Stimulated activated memory B cell treated with anti-CD40 and anti-IgM and Interleukin-4, amounts not matched to agents 10 μg/mL and 1 μg/mL and 100 μg/mL, for 72 hours (primary cell): ENCODE measurements around the gene XRN2.

Experiments used
- ATAC-seq: fragments of 150-1000 bp; cut with Tn5 transposase; 2 replicates; pipeline ENCODE4 v1.10.0; 2021
- H3K27ac Mint-ChIP-seq: one replicate; pipeline ENCODE4 v1.8.0; 2022; ENCODE audit warnings: mild to moderate bottlenecking, mixed read lengths
- H3K27me3 Mint-ChIP-seq: one replicate; pipeline ENCODE4 v1.8.0; 2022; ENCODE audit warnings: mixed read lengths
- H3K36me3 Mint-ChIP-seq: one replicate; pipeline ENCODE4 v1.8.0; 2022; ENCODE audit warnings: mixed read lengths
- H3K4me1 Mint-ChIP-seq: one replicate; pipeline ENCODE4 v1.8.0; 2022; ENCODE audit warnings: mixed read lengths
- H3K4me3 Mint-ChIP-seq: one replicate; pipeline ENCODE4 v1.8.0; 2022; ENCODE audit warnings: mild to moderate bottlenecking, moderate library complexity, mixed read lengths
- H3K9me3 Mint-ChIP-seq: one replicate; pipeline ENCODE4 v1.8.0; 2022; ENCODE audit warnings: mixed read lengths

Gene XRN2

GRCh38 chr20:21381619-21382018 is 78.5 kb downstream of the XRN2 start:
- no peaks in the 10 kb centered on the region for H3K4me1 Mint-ChIP-seq
- no peak overlapping the region for H3K4me3 Mint-ChIP-seq
- H3K36me3 Mint-ChIP-seq: peaks cover 63% of the 10 kb centered on the region
- no peak for ATAC-seq
- H3K27ac Mint-ChIP-seq: no peak overlapping the region
- no peaks in the 10 kb centered on the region for H3K9me3 Mint-ChIP-seq
- no peaks in the 10 kb centered on the region for H3K27me3 Mint-ChIP-seq

- H3K4me3 Mint-ChIP-seq: no peak overlapping the region
- ATAC-seq: no peak
- H3K9me3 Mint-ChIP-seq: no peaks in the 10 kb centered on the region
- H3K36me3 Mint-ChIP-seq: peaks cover 58% of the 10 kb centered on the region
- no peaks in the 10 kb centered on the region for H3K27me3 Mint-ChIP-seq
- H3K27ac Mint-ChIP-seq: no peak overlapping the region
- no peaks in the 10 kb centered on the region for H3K4me1 Mint-ChIP-seq
Observed at GRCh38 chr20:21384308-21384892, 81.3 kb downstream of the XRN2 start.

DNA sequence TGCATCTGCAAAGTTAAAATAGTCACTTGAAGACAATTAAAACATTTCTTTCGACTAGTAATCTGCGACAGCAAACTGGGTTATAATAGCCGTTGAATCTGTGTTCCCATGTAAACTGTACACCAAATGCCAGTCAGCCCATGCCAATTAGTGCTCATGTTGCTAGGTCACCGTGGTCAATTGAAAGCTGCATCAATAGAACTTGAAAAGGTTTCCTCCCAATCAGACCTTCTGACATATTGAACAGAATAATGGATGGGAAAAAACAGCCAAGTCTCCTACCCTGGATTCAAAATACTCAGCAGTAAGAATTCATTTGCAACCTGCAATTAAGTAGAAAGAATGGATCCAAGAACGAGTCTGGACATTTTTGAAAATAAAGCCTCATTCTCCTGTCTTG is 83.0 kb downstream of the XRN2 start:
- Mint-ChIP-seq H3K9me3 (no peaks in the 10 kb centered on the region), H3K4me1 (no peaks in the 10 kb centered on the region), H3K27ac (no peak overlapping the region), H3K36me3 (peaks cover 51% of the 10 kb centered on the region), H3K27me3 (peaks cover 6% of the 10 kb centered on the region), H3K4me3 (no peak overlapping the region)
- no peak for ATAC-seq

DNA sequence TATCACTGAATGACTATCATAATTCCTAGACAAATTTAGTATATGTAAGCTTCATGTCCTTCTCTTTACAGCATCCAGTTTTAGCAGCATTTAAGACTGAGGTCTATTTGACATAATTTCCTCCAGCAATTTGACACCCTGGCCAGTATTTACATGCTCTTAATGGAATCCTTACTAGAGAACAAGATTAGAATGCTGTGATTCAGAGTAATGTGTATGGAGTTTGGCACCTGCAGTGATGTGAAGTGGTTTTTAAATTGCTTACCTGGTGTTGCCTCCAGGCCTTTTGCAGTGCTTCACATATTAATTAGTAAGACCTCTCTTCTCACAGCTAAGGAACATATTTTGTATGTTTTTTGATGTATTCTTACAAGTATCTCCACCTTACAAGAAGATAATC is 84.4 kb downstream of the XRN2 start:
- ATAC-seq: no peak
- H3K27ac Mint-ChIP-seq: no peak overlapping the region
- peaks cover 20% of the 10 kb centered on the region for H3K27me3 Mint-ChIP-seq
- peaks cover 9% of the 10 kb centered on the region for H3K4me1 Mint-ChIP-seq
- H3K4me3 Mint-ChIP-seq: no peak overlapping the region
- no peaks in the 10 kb centered on the region for H3K9me3 Mint-ChIP-seq
- peaks cover 51% of the 10 kb centered on the region for H3K36me3 Mint-ChIP-seq

DNA sequence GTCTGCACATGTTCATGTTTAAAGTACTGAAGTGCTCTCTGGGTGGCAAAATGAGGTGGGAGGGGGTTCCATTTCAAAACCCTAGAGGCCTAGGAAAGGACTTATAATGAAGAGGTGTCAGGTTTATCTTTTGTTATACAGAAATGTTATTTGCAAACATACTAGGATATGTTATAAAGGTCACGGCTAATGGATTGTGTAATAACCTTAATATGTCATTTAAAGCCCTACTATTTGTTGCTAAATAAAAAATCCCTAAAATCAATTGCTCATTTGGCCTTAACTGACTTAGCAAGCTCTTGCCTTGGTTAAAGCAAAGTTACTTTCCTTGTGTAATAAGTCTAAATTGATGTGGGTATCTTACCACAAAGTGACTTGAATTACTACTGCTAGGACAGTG is 85.4 kb downstream of the XRN2 start:
- peaks cover 42% of the 10 kb centered on the region for H3K36me3 Mint-ChIP-seq
- no peak overlapping the region for H3K4me3 Mint-ChIP-seq
- peaks cover 14% of the 10 kb centered on the region for H3K4me1 Mint-ChIP-seq
- H3K27ac Mint-ChIP-seq: no peak overlapping the region
- no peaks in the 10 kb centered on the region for H3K9me3 Mint-ChIP-seq
- no peak for ATAC-seq
- H3K27me3 Mint-ChIP-seq: peaks cover 31% of the 10 kb centered on the region

GRCh38 chr20:21389368-21389767 is 86.2 kb downstream of the XRN2 start:
- no peaks in the 10 kb centered on the region for H3K9me3 Mint-ChIP-seq
- no peak for ATAC-seq
- no peak overlapping the region for H3K4me3 Mint-ChIP-seq
- peaks cover 33% of the 10 kb centered on the region for H3K27me3 Mint-ChIP-seq
- H3K27ac Mint-ChIP-seq: no peak overlapping the region
- peaks cover 14% of the 10 kb centered on the region for H3K4me1 Mint-ChIP-seq
- peaks cover 36% of the 10 kb centered on the region for H3K36me3 Mint-ChIP-seq

GRCh38 chr20:21390768-21391167 is 87.6 kb downstream of the XRN2 start:
- no peak overlapping the region for H3K27ac Mint-ChIP-seq
- H3K4me1 Mint-ChIP-seq: peaks cover 14% of the 10 kb centered on the region
- H3K27me3 Mint-ChIP-seq: peaks cover 41% of the 10 kb centered on the region
- no peak for ATAC-seq
- H3K36me3 Mint-ChIP-seq: peaks cover 36% of the 10 kb centered on the region
- no peaks in the 10 kb centered on the region for H3K9me3 Mint-ChIP-seq
- no peak overlapping the region for H3K4me3 Mint-ChIP-seq

- H3K27me3 Mint-ChIP-seq: peaks cover 42% of the 10 kb centered on the region
- no peak overlapping the region for H3K27ac Mint-ChIP-seq
- peaks cover 31% of the 10 kb centered on the region for H3K36me3 Mint-ChIP-seq
- peak overlapping the region; percentile 54 for H3K4me3 Mint-ChIP-seq
- H3K9me3 Mint-ChIP-seq: no peaks in the 10 kb centered on the region
- no peak for ATAC-seq
- peaks cover 14% of the 10 kb centered on the region for H3K4me1 Mint-ChIP-seq
Observed at GRCh38 chr20:21391185-21391971, 88.2 kb downstream of the XRN2 start.

GRCh38 chr20:21391972-21392352 is 88.8 kb downstream of the XRN2 start:
- peaks cover 42% of the 10 kb centered on the region for H3K27me3 Mint-ChIP-seq
- H3K4me1 Mint-ChIP-seq: peaks cover 14% of the 10 kb centered on the region
- peak overlapping the region; percentile 54 for H3K4me3 Mint-ChIP-seq
- H3K36me3 Mint-ChIP-seq: peaks cover 25% of the 10 kb centered on the region
- H3K27ac Mint-ChIP-seq: no peak overlapping the region
- ATAC-seq: no peak
- no peaks in the 10 kb centered on the region for H3K9me3 Mint-ChIP-seq

- Mint-ChIP-seq H3K4me1 (peaks cover 20% of the 10 kb centered on the region), H3K9me3 (no peaks in the 10 kb centered on the region), H3K36me3 (peaks cover 17% of the 10 kb centered on the region), H3K27ac (no peak overlapping the region), H3K27me3 (peaks cover 51% of the 10 kb centered on the region), H3K4me3 (no peak overlapping the region)
- ATAC-seq: no peak
Observed at GRCh38 chr20:21393166-21393565, 90.0 kb downstream of the XRN2 start.

DNA sequence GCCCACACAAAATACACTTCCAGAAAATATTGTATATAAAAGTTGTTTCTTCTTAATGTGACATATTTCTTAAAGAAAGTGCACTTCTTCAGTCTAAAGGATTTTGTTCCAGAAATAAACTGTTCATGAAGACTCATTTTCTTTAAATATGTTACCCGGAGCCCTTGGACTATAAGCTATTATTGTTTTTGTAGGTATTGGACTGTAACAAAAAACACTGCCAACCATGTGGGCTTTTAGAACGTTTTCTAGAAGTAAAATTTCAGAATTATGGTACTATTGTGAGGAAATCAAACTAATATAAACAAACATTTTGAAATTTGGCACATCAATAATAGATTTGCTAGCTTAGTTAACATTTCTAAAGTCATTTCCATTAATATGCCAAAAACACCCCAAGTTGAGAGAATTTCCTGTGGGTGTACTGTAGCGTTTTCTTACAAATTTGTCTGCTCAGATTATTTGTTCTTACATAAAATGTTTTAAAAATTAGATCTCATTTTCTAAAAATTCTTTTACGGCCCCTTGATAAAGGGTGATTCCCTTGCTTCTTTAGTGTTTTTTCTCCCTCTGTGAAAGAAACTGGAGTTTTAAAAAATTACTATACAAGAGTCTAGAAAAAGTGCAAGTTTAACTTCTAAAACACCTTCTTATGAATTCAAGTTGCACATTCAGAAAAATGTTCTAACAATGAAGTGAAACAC is 90.8 kb downstream of the XRN2 start:
- H3K9me3 Mint-ChIP-seq: no peaks in the 10 kb centered on the region
- peaks cover 59% of the 10 kb centered on the region for H3K27me3 Mint-ChIP-seq
- H3K27ac Mint-ChIP-seq: no peak overlapping the region
- H3K4me1 Mint-ChIP-seq: peaks cover 20% of the 10 kb centered on the region
- ATAC-seq: no peak
- no peak overlapping the region for H3K4me3 Mint-ChIP-seq
- H3K36me3 Mint-ChIP-seq: peaks cover 17% of the 10 kb centered on the region

DNA sequence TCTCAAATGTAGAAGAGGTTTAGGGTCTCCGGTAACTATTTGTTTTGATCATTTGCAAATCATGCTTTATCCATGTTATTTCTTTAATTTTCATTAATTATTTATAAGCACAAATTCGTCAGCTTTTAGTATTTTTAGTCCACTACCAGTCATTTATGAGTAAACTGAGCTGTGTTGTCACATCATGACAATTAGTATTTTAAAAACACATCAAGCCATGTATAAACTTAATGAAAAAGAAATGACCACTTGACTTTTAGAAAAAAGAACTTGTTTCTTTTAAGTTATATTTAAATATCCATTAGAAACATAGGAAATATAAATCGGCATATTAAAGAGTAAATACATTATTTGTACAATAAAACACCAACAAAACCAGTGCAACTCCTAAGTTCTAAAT is 91.4 kb downstream of the XRN2 start:
- Mint-ChIP-seq H3K4me3 (no peak overlapping the region), H3K27ac (no peak overlapping the region), H3K27me3 (peaks cover 64% of the 10 kb centered on the region), H3K36me3 (peaks cover 17% of the 10 kb centered on the region), H3K9me3 (no peaks in the 10 kb centered on the region), H3K4me1 (peaks cover 20% of the 10 kb centered on the region)
- no peak for ATAC-seq

DNA sequence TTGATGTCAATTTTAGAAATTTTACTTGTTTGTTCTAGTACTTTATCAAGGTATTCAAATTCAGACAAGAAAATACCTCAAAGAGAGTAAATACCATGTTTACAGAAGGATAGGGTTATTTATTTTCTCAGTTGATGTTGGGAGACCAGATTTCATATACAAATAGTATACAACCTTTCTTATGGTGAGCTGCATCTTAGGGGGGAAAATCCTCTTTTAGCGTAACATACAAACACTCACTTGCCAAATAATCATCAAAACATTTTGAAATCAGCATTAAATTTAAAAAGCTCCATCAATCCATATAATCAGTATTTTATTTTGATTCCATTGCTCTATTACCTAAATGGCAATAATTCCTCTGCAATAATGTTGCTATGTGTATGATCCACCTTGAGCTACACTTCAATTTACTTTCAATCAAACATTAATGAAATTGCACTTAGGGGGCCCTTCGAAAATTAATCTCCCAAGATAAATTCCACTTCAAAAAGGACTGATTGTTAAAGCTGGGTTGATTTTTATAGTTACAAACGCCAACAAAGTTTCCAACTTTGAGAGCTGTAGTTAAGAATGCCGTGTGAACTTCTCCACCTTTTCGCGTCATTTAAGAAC is 92.0 kb downstream of the XRN2 start:
- ATAC-seq: no peak
- Mint-ChIP-seq H3K9me3 (no peaks in the 10 kb centered on the region), H3K4me1 (peaks cover 20% of the 10 kb centered on the region), H3K27me3 (peaks cover 64% of the 10 kb centered on the region), H3K27ac (no peak overlapping the region), H3K4me3 (no peak overlapping the region), H3K36me3 (peaks cover 17% of the 10 kb centered on the region)

DNA sequence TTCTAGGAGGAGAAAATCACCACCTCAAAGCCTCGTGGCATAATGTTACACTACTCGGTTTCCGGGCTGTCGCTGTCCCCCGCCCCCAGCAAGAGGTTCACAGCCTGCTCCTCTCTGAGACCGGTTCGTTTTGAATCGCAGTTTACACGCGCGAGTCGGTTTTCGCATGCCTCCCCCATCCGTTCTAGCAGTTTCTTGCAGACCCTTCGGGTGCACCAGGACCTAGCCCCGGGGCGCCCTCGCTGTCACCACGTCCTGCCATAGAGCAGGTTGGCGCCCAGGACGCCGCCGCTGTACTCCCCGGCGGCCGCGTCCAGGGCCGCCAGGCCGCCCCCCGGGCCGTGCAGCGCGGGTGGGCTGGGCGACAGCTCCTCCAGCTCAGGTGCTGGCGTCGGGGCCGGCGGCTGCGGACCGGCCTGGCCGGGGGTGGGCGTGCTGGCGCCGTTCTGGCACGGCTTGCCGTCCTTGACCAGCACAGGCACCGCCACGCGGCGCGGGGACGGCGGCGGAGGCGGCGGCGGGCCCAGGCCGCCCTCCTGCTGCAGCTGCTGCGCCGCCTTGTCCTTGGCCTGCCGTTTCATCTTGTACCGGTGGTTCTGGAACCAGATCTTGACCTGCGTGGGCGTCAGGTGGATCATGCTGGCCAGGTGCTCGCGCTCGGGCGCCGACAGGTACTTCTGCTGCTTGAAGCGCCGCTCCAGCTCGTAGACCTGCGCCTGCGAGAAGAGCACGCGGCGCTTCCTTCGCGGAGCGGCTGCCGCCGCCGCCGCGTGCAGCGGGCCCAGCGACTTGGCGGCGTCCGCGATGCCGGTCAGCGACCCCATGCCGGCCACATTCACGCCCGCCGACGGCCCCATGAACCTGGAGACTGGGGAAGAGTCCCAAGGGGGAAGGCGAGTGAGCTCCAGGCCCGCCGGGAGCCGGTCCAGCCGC is 92.8 kb downstream of the XRN2 start:
- Mint-ChIP-seq H3K27me3 (peaks cover 65% of the 10 kb centered on the region), H3K27ac (no peak overlapping the region), H3K9me3 (no peaks in the 10 kb centered on the region), H3K36me3 (peaks cover 10% of the 10 kb centered on the region), H3K4me3 (peak overlapping the region; percentile 18), H3K4me1 (peaks cover 20% of the 10 kb centered on the region)
- ATAC-seq: no peak
